ENCODE measurements around the gene OMA1. TPM values are rescaled to one million over a fixed set of nuclear protein-coding genes. Genes with fewer than 3 reads are reported as not detected.

The OMA1 gene
- total and polyA plus RNA-seq, 2 of the 4 experiments (the other 2 are of a cell fraction) = 5.9 to 6.4 TPM

DNA sequence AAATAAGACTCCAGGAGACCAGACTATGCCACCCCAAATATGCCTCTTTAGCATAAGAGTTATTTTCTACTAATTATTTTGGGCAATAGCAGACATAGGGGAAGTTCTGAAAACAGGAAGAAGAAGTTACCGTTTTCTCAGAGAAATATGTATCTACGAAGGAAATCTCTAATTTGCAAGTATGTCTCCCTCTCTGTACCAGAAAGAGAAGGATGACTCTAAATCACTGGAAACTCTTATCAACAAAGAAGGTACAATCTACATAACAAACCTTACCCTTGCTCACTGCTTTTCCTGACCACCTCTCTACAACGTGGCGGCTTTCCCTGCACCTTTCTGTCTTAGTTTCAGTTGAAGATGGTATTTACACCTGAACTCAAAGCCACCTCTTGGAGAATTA is 49.0 kb downstream of the OMA1 start:
- Histone ChIP-seq H3K9ac (ENCODE audit: low read depth, low read length) (no peak overlapping the region), H3K27me3 (ENCODE audit: control insufficient read depth, insufficient read depth, low read length) (no peaks in the 10 kb centered on the region), H3K14ac (replicated peaks; ENCODE audit: low read depth, low read length) (no peak overlapping the region), H3K56ac (ENCODE audit: extremely low read depth, insufficient read depth, low read length) (no peak overlapping the region), H4K8ac (ENCODE audit: low read depth in 2 of 2, low read length in 2 of 2) (no peak overlapping the region), H3K4me3 (ENCODE audit: insufficient read depth, low read depth, low read length) (no peak overlapping the region), H3K18ac (ENCODE audit: low read depth, low read length) (no peak overlapping the region), H2BK20ac (ENCODE audit: low read depth, low read length) (no peak overlapping the region), H3K79me1 (ENCODE audit: low read depth in 1 of 2, low read length in 2 of 2) (no peaks in the 10 kb centered on the region), H2BK120ac (ENCODE audit: low read depth, low read length) (no peak overlapping the region), H2BK5ac (ENCODE audit: low read depth, low read length, poor library complexity, severe bottlenecking) (no peak overlapping the region), H3K4ac (ENCODE audit: low read depth, low read length) (no peak overlapping the region), H3K9me1 (ENCODE audit: insufficient read depth, low read length) (no peaks in the 10 kb centered on the region), H3K9me3 (ENCODE audit: control insufficient read depth, insufficient read depth, low read length) (no peaks in the 10 kb centered on the region), H3K23ac (ENCODE audit: low read depth, low read length) (no peak overlapping the region), H4K20me1 (ENCODE audit: insufficient read depth, low read length) (no peaks in the 10 kb centered on the region), H3K4me1 (ENCODE audit: control insufficient read depth, insufficient read depth, low read length) (no peaks in the 10 kb centered on the region), H2AFZ (replicated peaks; ENCODE audit: low read length, poor library complexity) (no peak overlapping the region), H3K27ac (ENCODE audit: insufficient read depth, low read length) (no peak overlapping the region), H3K4me2 (ENCODE audit: low read depth, low read length) (no peak overlapping the region), H4K91ac (ENCODE audit: insufficient read depth, low read depth, low read length) (no peak overlapping the region), H2BK15ac (ENCODE audit: low read depth, low read length) (no peak overlapping the region), H4K5ac (ENCODE audit: low read depth, low read length) (no peak overlapping the region), H3K36me3 (ENCODE audit: control insufficient read depth, insufficient read depth, low read length) (no peaks in the 10 kb centered on the region), H2AK9ac (replicated peaks; ENCODE audit: low read depth, low read length, poor library complexity) (no peak overlapping the region), H2AK5ac (ENCODE audit: low read depth, low read length) (no peak overlapping the region)
- ChIA-PET POLR2A (ENCODE audit: unreplicated experiment) (no interaction called here), CTCF (interaction anchor here (0.6 kb wide), 1 partner anchor 23 kb away, joined by 4 read pairs; no protein-coding TSS in a partner anchor)
- intact Hi-C loops (cut with micrococcal nuclease) = no loop called here
- in situ Hi-C loops (cut with MboI; ENCODE audit: low sequenced_read_pairs) = no loop called here
- WGBS, 2 experiments (ENCODE audit: extremely low coverage in 2 of 2, insufficient read length in 1 of 2) = no CpG with 5 or more reads among the region's 4 CpGs
- ATAC-seq (ENCODE audit: low read depth) = no peak
- BruUV-seq (replicated peaks) = no TSS peak
- DNase-seq = no peak
- dilution Hi-C loops (cut with HindIII; ENCODE audit: low sequenced_read_pairs, unreplicated experiment) = no loop called here
- TF ChIP-seq USF2 (IDR thresholded peaks at IDR 0.05; ENCODE audit: low read depth, low read length) (no peak), SMC3 (IDR thresholded peaks at IDR 0.05; ENCODE audit: low read depth, low read length) (no peak), MXI1 (IDR thresholded peaks at IDR 0.05; ENCODE audit: borderline replicate concordance, low read depth, low read length) (no peak), POLR2A (IDR thresholded peaks at IDR 0.05; ENCODE audit: low read depth, low read length) (no peak), BHLHE40 (IDR thresholded peaks at IDR 0.05; ENCODE audit: low read depth, low read length) (no peak), FOS (IDR thresholded peaks at IDR 0.05; ENCODE audit: low read depth, low read length) (no peak), MAZ (IDR thresholded peaks at IDR 0.05; ENCODE audit: borderline replicate concordance, low read depth, low read length) (no peak)
- TF ChIP-seq, protein P1, sequence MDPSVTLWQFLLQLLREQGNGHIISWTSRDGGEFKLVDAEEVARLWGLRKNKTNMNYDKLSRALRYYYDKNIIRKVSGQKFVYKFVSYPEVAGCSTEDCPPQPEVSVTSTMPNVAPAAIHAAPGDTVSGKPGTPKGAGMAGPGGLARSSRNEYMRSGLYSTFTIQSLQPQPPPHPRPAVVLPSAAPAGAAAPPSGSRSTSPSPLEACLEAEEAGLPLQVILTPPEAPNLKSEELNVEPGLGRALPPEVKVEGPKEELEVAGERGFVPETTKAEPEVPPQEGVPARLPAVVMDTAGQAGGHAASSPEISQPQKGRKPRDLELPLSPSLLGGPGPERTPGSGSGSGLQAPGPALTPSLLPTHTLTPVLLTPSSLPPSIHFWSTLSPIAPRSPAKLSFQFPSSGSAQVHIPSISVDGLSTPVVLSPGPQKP (IDR thresholded peaks at IDR 0.05; ENCODE audit: borderline replicate concordance, low read depth, low read length) = no peak

Measured in IMR-90 (cell line).